Ishikawa (cell line): ENCODE measurements around the gene BCL2L12.

Experiments
- CEBPB ChIP-seq: IDR thresholded peaks from 2 replicates; pipeline ENCODE4 v1.6.1; 2012
- CREB1 ChIP-seq: IDR thresholded peaks from 2 replicates; pipeline ENCODE4 v1.6.1; 2012; ENCODE audit warnings: low read depth
- EGR1 ChIP-seq: IDR thresholded peaks from 2 replicates; pipeline ENCODE4 v1.6.1; 2012
- EP300 ChIP-seq: IDR thresholded peaks from 2 replicates; pipeline ENCODE4 v1.6.1; 2012; ENCODE audit warnings: borderline replicate concordance
- FOXM1 ChIP-seq: IDR thresholded peaks from 2 replicates; pipeline ENCODE4 v1.6.1; 2012; ENCODE audit warnings: low read depth, borderline replicate concordance
- NFIC ChIP-seq: IDR thresholded peaks from 2 replicates; pipeline ENCODE4 v1.6.1; 2012
- RAD21 ChIP-seq: IDR thresholded peaks from 2 replicates; pipeline ENCODE4 v1.6.1; 2012; ENCODE audit warnings: low read depth
- TAF1 ChIP-seq: IDR thresholded peaks from 2 replicates; pipeline ENCODE4 v1.6.1; 2012; ENCODE audit warnings: low read depth, mild to moderate bottlenecking
- TCF12 ChIP-seq: IDR thresholded peaks from 2 replicates; pipeline ENCODE4 v1.6.1; 2012; ENCODE audit warnings: low read depth
- TEAD4 ChIP-seq: IDR thresholded peaks from 2 replicates; pipeline ENCODE4 v1.6.1; 2012
- YY1 ChIP-seq: IDR thresholded peaks from 2 replicates; pipeline ENCODE4 v1.6.1; 2012; ENCODE audit warnings: low read depth
- ZBTB7A ChIP-seq: IDR thresholded peaks from 2 replicates; pipeline ENCODE4 v1.6.1; 2012; ENCODE audit warnings: low read depth
- TF ChIP-seq, protein P1 (sequence below): IDR thresholded peaks from 2 replicates; pipeline ENCODE4 v1.6.1; 2012
- TF ChIP-seq, protein P2 (sequence below): IDR thresholded peaks from 2 replicates; pipeline ENCODE4 v1.6.1; 2012; ENCODE audit warnings: low read depth, mild to moderate bottlenecking
- TF ChIP-seq, protein P3 (sequence below): IDR thresholded peaks from 2 replicates; pipeline ENCODE4 v1.6.1; 2012

Gene BCL2L12

DNA sequence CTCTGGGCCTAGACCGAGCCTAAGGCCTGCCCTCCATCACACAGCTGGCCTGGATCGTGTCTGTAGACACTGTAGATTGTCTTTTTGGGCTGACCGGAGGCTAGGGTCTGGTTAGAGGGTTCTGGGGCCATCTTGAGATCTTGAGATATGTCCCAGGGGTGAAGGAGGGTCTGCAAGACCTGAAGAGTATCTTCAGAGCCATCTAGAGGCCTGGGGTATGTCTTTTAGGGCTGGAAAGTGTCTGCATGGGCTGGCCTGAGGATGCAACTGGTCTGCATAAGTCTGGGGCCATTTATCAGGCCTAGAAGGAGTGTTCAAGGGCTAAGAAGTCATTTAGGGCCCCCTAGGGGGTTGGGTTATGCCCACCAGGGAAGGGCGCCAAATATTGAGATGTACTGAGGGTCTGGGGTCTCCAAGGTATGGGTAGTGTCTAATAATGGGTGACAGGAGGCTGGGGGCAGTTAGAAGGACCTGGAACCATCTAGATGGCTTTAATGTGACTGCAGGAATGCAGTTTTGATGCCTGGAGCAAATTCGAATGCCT, 23.2 kb upstream of the BCL2L12 start:
- TF ChIP-seq CEBPB (no peak), FOXM1 (no peak), TAF1 (no peak), NFIC (no peak), EGR1 (no peak), ZBTB7A (no peak), EP300 (no peak), CREB1 (no peak), TEAD4 (no peak), YY1 (no peak), RAD21 (no peak), TCF12 (no peak)
- TF ChIP-seq, protein P1, sequence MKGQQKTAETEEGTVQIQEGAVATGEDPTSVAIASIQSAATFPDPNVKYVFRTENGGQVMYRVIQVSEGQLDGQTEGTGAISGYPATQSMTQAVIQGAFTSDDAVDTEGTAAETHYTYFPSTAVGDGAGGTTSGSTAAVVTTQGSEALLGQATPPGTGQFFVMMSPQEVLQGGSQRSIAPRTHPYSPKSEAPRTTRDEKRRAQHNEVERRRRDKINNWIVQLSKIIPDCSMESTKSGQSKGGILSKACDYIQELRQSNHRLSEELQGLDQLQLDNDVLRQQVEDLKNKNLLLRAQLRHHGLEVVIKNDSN = no peak
- TF ChIP-seq, protein P2, sequence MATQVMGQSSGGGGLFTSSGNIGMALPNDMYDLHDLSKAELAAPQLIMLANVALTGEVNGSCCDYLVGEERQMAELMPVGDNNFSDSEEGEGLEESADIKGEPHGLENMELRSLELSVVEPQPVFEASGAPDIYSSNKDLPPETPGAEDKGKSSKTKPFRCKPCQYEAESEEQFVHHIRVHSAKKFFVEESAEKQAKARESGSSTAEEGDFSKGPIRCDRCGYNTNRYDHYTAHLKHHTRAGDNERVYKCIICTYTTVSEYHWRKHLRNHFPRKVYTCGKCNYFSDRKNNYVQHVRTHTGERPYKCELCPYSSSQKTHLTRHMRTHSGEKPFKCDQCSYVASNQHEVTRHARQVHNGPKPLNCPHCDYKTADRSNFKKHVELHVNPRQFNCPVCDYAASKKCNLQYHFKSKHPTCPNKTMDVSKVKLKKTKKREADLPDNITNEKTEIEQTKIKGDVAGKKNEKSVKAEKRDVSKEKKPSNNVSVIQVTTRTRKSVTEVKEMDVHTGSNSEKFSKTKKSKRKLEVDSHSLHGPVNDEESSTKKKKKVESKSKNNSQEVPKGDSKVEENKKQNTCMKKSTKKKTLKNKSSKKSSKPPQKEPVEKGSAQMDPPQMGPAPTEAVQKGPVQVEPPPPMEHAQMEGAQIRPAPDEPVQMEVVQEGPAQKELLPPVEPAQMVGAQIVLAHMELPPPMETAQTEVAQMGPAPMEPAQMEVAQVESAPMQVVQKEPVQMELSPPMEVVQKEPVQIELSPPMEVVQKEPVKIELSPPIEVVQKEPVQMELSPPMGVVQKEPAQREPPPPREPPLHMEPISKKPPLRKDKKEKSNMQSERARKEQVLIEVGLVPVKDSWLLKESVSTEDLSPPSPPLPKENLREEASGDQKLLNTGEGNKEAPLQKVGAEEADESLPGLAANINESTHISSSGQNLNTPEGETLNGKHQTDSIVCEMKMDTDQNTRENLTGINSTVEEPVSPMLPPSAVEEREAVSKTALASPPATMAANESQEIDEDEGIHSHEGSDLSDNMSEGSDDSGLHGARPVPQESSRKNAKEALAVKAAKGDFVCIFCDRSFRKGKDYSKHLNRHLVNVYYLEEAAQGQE = no peak
- TF ChIP-seq, protein P3, sequence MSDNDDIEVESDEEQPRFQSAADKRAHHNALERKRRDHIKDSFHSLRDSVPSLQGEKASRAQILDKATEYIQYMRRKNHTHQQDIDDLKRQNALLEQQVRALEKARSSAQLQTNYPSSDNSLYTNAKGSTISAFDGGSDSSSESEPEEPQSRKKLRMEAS = no peak

DNA sequence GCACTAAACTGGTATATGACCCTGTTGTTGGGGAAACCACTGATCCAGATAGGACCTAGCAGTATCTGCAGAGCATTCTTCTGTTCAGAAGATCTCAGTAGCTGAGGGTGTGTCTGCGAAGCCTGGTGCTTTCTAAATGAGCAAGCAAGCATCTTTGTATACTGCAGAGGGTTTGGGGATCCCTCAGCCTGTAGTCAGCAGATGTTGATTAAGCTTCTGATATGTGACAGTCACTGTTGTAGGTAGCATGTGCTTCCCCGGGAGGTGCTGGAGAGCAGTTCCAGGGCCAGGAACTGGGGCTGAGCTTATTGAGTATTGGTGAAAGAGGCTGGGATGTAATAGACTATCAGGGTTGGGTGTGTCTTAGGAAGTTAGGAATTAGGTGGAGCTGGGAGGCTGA, 22.3 kb upstream of the BCL2L12 start:
- TF ChIP-seq TEAD4 (no peak), RAD21 (no peak), YY1 (no peak), ZBTB7A (no peak), FOXM1 (no peak), EGR1 (no peak), TCF12 (no peak), TAF1 (no peak), CEBPB (no peak), EP300 (no peak), NFIC (no peak), CREB1 (no peak)
- TF ChIP-seq, protein P3 = no peak
- TF ChIP-seq, protein P1 = no peak
- TF ChIP-seq, protein P2 = no peak

DNA sequence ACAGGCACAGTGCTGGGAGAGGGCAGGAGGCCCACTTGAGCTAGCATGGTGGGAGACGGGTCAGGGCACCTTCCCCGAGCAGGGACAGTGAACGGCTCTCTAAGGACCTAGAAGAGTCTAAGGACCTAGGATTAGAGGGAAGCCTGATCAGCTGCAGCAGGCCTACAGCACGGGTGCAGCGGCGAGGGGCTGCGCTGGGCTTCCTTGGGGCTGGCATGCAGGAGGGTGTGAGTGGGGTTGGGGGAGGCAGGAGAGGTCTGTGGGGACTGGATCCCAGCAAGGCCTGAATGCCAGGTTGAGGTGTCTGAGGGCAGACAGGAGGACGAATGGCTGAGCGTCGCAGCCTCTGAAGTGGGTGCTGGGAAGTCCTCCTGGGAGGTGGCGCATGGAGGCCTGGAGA, 20.1 kb upstream of the BCL2L12 start:
- TF ChIP-seq, protein P3 = no peak
- TF ChIP-seq TCF12 (no peak), TEAD4 (no peak), NFIC (no peak), YY1 (no peak), CEBPB (no peak), EGR1 (no peak), CREB1 (no peak), RAD21 (no peak), ZBTB7A (no peak)
- TF ChIP-seq, protein P2 = no peak

DNA sequence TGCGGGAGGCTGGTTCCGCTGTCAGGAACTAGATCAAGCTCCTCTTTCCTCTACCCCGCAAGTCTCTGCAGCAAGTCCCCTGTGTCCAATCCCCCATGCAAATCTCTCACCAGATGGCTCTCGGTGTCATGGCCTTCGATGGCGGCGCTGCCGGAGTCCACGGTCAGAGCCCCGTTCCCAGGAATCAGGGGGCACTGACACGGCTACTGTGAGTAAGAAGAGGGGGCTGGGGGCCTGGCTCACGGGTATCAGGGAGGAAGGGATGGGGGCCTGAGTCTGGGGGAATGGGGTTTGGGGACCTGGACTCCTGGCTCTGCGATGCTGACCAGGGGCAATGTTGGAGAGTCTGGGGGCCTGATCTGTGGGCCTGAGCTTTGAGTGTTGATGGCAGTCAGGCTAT, 19.7 kb upstream of the BCL2L12 start:
- TF ChIP-seq TEAD4 (no peak), NFIC (no peak), YY1 (no peak), ZBTB7A (no peak), CREB1 (no peak), FOXM1 (no peak), TAF1 (no peak), RAD21 (no peak), CEBPB (no peak)
- TF ChIP-seq, protein P3 = no peak
- TF ChIP-seq, protein P1 = no peak
- TF ChIP-seq, protein P2 = no peak
